ENCODE measurements around the gene HEMK1.

- TF ChIP-seq CTCF (IDR thresholded peaks at IDR 0.05) (no peak), POLR2AphosphoS5 (IDR thresholded peaks at IDR 0.05) (no peak), POLR2A (IDR thresholded peaks at IDR 0.05) (no peak)
These were observed 68.6 kb downstream of the HEMK1 start for GRCh38 chr3:50637945-50638344.

Data from upper lobe of left lung (tissue), 4 donors.